GM19455 (cell line): ENCODE results near the gene ANKRD6.

Experiments used
- ATAC-seq: cut with Tn5 transposase; IDR thresholded peaks from one replicate; pipeline ENCODE4 v1.9.1; 2021; ENCODE audit not compliant: unreplicated experiment

ANKRD6 gene

DNA sequence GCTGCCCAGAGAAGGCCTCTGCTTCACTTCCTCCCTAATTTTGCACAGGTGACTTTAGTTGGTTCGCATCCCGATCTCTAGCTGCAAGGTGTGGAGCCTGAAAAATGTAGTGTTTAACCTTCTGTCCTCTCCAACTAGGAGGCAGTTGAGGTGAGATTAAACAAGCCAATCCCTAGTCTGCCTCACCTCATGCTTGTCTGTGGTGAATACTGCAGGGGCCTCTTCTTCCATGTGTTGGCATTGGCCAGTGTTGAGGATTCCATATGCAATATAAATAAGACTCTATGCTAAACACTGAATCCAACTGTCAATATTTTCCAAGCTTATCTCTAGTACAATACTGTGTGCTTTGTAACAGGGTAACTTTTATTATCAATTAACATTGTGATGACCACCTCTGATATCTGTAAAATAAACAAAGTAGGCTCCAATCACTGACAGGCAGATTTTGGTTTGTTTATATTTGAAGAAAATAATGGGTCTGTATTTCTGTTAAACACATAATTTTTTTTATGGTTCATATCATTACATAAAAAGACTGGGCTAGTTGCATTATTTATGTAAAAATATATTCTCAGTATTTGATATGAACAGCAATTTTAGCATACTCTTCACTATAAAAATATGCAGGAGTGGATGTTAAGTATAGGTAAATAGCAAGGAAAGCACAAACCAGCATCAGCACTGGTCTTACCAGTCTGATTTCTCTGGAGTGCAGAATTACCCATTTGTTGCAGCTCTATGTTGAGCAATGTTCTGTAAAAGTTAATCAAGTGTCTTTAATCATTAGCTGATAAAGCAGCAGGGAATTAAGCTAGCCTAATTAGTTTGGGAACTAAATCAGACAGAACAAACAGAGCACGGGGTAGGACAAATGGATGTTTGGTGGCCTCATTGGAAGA lies 74.0 kb downstream of the ANKRD6 start:
- ATAC-seq, result no peak

DNA sequence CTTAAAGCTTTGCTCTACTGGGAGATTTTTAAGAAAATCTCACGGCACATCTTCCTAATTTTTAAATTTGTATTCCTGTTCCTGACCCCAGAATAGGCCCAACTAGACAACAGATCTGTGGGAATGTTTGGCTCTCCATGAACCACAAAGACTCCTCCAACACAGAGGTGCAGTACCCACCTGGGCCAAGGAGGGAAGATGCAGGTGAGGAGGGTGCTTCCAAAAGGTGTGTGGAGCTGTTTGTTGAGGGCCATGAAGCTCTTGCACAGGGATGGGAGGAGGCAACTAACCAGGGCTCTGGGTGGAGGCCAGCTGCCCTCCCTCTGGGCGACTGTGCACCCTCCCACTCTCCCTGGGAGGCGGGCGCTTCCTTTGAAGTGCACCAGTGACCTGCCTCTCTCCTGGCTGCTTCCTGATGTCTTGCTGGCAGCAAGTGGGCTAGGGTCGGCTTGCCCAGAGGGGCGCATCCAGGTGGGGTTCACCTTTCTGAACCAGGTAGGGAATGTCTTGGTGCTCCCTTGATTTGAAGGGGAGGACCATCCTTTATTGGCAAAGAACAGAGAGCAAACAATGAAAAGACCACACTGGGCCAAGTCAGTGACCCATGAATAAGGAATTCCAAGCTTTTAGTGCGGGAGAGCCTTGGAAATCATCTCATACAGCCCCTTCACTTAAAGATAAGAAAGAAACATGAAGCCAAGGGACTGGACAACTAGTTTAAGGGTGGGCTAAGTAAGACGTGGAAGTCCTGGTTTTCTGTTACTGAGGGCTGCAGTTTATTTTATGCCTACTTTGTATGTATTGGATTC lies 76.0 kb downstream of the ANKRD6 start:
- no peak for ATAC-seq

DNA sequence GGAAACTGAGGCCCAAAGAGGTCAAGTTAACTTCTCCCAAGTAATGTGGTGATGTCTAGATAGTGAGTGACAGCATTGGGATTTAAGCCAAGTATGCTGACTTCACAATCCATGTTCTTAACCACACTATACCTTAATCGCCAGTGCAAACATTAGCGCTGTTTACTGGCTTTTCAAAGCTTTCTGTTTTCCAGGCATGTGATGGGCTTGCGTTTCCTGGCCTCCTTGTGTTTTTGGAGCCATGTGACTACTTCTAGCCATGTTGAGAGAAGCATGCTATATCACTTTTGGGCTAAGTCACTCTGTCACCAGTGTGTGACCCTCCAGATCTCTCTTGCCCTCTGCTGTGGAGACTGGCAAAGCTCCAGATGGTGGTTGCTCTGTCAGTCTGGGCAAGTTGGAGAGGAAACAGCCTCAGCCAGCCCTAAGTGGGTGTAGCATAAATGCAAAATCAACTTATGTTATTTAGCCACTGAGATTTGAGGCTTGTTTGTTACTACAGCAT lies 76.9 kb downstream of the ANKRD6 start:
- ATAC-seq, result no peak

DNA sequence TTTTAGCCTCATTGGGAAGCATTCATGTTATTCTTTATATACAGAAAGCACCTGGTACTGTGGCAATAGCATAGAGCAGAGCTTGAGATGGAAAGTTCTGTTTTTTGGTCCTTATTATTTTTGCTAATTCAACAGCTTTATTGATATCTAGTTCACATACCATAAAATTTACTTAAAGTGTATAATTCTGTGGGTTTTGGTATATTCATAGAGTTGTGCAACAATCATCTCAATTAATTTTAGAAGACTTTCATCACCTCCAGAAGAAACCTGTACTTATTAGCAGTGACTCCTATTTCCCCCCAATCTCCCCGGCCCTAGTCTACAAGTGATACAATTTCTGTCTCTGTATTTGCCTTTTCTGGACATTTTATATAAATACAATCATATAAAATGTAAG lies 77.4 kb downstream of the ANKRD6 start:
- no peak for ATAC-seq

DNA sequence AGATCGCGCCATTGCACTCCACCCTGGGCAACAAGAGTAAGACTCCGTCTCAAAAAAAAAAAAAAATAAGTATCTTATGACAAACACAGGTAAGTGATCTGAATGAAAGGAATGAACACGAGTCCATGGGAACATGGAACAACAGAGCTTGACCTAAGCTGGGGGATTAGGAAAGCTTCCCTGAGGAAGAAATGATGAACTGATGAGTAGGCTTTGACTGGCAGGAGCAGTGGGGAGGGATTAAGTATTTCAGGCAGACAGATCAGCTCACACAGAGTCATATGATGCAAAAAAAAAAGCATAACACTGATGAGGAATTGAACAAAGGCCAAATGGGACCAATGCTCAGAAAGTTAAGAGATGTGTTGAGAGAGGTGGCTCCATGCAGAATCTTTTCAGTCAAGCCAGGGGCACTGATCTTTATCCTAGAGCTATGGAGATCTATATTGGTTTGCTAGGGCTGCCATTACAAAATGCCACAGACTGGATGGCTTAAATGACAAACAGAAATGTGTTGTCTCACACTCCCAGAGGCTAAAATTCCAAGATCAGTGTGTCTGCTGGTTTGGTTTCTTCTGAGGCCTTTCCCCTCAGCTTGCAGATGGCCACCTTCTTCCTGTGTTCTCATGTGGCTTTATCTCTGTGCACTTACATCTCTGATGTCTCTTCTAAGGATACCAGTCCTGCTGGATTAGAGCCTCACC lies 85.6 kb downstream of the ANKRD6 start:
- no peak for ATAC-seq

DNA sequence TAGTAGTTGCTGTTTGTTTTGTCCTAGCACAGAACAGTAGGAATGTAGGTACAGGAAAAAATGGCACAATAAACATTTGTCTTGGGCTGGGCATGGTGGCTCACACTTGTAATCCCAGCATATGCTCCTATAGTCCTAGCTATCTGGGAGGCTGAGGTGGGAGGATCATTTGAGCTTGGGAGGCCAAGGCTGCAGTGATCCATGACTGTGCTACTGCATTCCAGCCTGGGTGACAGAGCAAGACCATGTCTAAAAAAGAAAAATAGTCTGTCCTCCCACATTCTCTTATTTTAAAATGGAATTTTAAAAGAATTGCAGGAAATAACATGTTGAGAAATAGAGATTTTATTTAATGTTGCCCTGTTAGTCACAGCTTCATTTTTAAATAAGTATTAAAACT lies 87.8 kb downstream of the ANKRD6 start:
- ATAC-seq, result no peak

DNA sequence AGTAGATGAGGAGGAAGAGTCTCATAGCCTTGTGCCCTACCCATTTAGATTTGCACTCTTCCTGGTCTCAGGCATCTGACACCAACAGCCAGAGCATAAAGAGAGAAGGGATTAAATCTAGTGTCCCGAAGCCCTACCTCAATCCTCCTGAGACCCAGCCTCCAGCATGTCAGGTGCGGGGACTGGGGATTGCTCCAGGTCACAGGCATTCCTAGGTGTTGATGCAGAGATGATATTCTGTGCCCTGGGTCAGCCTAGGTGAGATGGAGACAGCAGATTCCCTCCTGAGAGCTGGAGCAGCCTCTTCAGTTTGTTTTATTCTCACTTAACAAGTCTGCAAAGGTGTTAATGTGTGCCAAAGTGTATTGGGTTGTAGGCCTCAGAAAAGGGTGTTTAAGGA lies 89.8 kb downstream of the ANKRD6 start:
- ATAC-seq, result no peak

DNA sequence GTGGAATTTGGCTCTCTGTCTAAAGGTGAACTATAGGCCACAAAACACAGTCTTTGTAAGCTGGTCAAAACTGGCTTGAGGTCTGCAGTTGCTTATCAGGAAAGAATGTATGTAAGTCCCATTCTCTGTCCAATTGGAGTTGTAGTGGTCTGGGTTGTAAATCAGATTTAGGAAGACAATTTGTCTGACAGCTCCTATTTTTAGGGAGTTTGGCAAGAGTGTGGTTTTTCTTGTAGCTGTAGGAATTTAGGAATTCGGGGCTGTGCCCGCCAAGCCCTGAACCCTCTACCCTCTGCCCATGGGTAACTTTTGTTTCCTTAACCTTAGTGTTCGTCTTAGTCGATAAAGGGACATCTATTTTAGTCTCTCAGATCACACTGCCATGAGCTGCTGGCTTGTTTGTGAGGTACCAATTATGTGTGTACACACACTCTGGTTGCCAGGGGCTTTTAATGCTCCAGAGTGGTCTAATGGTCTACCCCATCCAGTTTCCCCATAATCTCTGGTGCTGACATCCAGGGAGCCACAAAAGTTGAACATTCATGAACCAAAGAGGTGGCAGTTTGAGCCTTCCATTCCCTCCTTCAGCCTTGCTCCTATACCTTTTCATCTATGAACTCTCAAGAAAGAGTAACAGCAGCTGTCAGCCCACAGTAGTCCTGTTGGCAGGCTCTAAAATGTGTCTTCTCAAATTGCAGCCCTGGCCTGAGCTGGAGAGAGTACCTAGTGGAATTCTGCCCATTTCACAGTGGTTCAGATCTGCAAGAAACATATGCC lies 93.0 kb downstream of the ANKRD6 start:
- ATAC-seq, result no peak

DNA sequence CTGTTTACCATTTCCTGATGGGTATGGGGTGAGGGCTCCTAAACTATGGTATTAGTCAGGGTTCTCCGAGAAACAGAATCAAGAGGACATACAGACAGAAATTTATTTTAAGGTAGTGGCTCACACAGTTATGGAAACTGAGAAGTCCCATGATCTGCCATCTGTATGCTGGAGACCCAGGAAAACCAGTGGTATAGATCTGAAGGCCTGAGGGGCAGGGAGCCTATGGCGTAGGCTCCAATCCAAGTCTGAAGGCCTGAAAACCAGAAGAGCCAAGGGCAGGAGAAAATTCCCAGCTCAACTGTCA lies 93.6 kb downstream of the ANKRD6 start:
- no peak for ATAC-seq

DNA sequence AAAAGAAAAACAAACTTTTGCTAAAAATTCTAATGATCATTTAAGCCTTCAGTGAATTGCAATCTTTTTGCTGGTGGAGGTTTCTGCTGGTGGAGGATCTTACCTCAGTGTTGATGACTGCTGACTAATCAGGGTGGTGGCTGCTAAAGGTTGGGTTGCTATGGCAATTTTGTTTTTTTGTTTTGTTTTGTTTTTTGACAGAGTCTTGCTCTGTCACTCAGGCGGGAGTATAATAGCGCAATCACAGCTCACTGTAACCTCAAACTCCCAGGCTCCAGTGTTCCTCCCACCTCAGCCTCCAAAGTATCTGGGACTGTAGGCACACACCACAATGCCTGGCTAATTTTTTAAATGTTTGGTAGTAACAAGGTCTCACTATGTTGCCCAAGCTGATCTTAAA lies 94.7 kb downstream of the ANKRD6 start:
- ATAC-seq, result no peak

DNA sequence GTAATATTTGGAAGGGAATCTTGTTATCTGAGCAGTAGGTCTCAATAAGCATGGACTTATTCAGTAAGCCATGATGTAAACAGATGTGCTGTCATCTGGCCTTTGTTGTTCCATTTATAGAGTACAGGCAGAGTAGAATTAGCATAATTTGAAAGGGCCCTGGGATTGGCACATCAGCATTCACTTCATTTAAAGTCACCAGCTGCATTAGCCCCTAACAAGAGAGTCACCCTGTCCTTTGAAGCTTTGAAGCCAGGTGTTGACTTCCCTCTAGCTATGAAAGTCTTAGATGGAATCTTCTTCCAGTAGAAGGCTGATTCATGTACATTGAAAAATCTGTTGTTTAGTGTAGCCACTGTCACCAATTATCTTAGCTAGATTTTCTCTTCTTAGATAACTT lies 95.9 kb downstream of the ANKRD6 start:
- ATAC-seq, result no peak

DNA sequence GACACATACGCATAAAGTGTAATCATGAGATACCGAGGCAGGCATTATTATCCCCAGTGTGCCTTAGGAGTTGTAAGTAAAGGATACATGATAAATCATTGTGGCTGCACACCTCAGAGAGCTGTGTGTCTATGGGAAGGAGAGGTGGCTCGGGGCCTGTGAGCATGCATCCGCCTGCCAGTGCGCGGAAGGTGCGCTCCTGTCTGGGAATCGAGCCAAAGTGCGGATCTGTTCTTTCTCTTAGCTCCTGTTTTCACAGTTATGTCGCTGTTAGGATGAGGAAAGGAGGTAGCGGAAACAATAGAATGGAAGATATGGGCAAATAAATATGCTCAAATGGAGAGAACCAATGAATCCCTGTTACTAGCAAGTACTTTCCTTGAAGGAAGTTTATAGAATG lies 98.0 kb downstream of the ANKRD6 start:
- ATAC-seq, result no peak

DNA sequence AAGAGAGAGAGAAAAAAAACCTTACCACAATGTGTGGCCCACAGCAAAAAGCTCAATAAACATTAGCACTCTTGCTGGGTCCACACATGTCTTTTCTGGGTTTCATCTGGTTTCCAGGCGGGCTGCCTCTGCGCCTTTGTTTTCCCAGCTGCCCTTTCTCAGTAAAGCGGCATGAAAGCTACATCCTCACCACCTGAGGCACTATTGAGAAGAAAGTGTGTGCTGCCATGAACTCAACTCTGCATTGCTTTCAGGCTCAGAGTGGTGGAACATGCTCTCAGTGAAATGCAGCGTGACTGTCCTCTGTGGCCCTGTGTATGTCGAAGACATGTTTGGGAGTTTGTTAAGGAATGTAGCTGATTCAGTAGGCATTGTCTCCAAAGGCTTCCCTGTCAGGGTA lies 103.3 kb downstream of the ANKRD6 start:
- ATAC-seq, result no peak

DNA sequence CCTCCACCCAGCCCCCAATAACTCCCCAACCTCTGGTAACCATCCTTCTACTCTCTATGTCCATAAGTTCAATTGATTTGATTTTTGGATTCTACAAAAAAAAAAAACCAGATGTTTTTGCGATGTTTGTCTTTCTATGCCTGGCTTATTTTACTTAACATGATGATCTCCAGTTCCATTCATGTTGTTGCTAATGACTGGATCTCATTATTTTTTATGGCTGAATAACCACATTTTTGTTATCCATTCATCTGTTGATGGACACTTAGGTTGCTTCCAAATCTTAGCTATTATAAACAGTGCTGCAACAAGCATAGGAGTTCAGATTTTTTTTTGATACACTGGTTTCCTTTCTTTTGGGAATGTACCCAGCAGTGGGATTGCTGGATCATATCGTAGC lies 106.8 kb downstream of the ANKRD6 start:
- ATAC-seq, result no peak

DNA sequence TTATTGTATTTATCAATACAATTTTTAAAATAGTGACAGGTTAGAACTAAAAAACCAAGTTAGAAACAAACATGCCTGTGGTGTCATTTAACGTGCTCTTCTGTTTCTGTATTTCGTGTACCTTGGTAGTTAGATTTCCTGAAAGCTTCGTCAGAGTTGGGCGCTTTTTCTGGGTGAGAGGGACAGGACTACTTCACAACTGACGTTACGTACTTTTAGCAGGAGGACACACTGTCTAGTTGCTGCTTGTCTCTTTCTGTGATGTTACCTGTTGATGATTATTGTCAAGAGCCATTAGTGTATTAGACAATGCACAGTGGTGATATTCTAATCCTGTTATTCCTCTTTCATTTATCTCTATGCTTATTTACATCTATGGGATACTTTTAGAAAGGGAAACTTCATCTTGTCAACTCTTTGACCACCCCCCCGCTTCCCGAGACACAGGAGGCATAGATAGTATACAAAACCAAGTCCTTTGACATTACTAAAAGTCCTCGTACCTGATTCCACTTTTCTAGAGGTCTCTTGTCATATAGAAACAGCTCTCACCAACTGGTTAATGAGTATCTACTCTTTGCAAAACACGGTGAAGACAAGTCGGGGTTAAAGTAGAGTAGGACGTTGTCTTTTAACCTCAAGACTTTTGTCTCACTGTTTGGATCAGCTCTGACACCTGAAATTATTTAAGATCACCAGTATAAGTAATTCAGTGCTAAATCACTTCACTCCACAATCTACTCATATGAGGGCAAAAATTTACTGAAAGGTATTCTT lies 109.3 kb downstream of the ANKRD6 start:
- ATAC-seq, result no peak

DNA sequence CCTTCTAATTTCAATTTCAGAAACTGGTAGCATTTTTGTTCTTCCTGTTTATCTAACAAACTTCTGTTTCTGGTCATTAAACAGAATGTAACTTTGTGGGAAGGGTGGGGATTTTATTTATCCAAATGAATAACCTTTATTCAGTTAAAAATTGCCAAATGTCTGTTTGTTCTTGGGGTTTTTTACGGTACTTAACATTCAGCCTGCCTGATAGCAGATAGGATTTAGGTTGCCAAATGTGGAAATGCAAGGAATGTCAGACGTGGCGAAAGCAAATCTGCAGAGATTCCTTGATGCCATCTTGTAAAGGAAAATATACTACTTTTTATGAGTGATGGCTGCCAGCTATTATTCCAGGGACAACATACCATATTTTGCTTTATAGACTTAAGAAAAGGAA lies 109.9 kb downstream of the ANKRD6 start:
- ATAC-seq, result no peak

DNA sequence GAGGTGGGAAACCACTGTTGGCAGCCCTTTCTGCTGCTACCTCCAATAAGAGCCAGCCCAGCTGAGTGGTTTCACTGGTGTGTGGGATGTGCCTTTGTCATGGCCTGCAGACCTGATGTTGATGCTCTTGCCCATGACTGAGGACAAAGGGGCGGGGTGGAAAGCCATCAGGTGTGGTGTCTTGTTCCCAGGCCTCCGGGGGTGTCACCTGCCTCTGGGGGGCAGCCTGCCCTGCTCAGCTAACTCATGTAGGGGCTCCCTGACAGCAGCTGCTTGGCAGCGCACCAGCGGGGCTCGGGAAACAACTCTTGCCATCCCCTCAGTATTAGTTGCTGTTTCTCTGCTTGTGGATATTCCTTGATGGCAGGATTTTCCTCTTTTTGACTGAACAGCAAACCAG lies 114.3 kb downstream of the ANKRD6 start:
- ATAC-seq, result no peak

DNA sequence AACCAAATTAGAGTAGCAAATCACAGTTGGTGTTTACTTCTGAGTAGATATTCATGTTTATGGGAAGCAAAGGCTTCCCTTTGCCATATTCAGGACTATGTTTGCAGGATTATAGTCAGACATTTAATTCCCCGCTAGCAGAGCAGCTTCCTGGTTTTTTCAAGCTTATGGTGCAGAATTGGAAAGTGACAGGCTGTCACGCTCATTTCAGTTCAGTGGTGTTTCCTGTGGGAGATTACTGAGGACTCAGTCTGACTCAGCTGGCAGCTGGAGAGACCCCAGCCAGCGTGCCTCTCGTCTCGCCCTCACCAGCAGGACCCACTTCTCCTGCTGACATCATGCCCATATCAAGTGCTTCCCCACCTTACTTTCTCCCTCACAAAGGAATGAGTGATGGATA lies 120.5 kb downstream of the ANKRD6 start:
- ATAC-seq, result no peak

DNA sequence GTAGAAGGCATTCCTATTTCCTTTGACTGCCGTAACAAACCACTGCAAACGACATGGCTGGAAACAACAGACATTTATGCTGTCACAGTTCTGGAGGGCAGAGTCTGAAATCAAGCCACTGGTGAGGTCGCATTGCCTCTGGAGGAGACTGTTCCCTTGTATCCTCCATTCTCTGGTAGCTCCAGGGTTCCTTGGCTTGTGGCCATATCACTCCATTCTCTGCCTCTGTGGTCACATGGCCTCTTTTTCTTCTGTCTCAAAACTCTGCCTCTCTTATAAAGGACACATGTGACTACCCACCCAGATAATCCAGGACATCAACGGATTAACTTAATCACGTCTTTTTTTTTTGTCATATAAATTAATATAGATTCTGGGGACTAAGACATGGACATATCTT lies 121.2 kb downstream of the ANKRD6 start:
- ATAC-seq, result no peak

DNA sequence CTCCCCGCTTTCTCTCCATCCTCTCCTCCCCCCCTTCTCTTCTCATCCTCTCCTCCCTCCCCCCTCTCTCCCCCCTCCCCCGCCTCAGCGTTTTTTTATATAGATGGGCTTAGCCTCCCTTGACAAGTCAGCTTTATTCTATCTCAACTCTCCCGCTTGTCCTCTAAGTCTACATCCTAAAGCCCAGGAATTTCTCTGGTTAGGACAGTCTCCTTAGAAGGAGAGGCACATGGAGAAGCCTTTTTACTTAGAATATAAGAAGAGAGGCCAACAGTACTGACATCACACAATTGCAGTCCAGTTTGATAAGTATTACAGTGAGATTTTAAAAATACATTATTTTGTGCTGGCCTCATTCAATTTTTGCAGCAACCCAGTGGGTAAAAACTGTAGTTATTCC lies 122.1 kb downstream of the ANKRD6 start:
- ATAC-seq, result no peak
